Fibroblast of skin of right quadriceps (primary cell): ENCODE results near the gene MAPKAPK2.

Experiments used
- DNase-seq: peaks from one replicate; pipeline ENCODE4 v3.0.0-alpha.2; 2013

Gene MAPKAPK2

GRCh38 chr1:206685334-206685768 lies 646 bp downstream of the MAPKAPK2 start:
- no peak for DNase-seq

DNA sequence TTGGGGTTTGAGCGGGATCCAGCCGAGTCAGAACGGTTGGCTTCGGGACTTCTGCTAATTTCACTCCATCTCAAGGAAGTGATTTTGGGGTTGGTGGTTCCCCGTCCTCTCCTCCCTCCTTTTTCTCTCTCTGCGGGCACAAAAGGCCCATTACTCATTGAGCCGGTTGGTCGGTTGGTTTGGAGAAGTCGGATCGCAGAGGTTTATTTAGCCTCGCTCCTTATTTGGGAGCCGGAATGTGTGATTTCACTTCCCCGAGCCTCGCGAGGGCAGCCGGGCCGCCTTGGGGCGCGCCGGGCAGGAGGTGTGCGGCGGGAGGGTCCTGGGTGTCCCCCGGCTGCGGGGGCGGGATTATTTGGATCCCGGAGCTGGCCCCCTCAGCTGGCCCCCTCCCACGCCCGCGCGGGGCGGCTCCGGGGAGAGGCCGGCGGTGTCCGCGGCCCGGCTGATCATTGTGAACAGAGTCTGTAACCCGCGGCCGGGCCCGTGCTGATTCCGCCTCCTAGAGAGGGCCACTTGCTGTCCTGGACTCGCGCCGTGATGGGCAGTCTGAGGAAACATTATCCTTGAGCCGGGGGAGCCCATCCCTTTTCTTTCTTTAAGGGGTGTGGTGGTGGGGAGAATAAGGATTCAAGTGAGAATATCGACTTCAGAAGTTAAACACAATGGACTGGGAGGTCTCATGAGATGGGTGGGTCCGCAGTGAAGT lies 1.2 kb downstream of the MAPKAPK2 start:
- peak; percentile 76 for DNase-seq

DNA sequence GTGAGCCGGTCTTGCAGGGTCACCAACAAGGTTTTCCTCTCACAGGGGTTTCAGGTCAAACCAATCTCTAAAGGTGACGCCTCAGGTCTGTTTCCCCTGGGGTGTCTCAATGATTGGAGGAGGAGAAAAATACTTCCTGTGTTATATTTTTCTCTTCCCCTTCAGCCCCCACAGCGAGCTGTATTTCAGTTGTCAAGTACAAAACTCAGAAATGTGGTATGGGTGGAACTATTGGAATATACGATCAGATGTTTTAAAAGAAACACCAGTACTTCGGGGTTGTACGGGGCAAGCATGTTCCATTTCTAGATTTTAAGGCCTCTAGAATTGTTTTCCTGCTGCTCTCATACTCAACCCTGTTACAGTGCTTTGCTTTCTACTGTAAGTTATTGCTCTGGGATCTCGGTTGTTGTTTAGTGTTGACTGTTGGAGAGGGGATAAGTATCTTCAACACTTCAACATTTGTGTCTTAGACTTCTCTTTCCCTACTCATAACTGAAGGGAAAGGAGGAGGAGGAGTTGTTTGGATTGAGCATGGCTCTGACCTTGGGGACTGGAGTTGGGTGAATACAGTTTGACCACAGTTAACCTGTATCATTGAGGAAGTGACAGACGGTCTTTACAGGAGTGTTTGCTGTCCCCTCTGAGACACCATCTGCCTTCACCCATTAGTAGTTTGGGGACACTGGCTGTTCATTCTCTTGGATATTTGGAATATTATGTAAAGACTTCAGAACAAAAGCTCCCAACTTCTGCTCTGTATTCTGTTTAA lies 2.0 kb downstream of the MAPKAPK2 start:
- no peak for DNase-seq

DNA sequence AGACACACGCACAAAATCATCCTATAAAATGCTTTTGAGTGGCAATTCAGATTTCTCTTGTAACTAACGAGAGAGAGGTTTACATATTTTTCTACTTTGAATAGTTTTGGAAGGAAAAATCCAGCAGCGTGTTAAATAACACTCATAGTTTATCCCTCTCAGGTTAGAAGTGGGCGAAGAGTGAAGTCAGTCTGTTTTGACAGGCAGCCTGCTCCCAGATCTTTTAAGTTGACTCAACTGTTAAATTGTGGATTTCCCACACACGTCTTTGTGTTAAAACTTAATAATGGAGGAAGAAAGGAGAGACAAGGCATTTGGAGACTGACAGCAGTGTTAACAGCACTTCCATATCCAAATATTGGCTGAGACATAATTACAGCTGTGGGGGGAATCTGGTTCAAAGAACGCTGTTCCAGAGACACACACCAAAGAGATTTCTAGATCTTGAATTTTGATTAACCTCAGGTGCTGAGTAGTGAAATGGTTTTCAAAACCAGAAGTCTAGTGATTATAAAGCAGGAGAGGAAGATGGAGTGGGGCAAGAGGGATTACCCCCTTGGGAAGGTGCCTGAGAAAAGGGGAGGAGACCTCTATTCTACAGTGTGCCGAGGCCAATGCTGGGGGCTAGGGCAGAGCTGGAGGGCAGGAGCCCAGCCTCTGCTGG lies 2.7 kb downstream of the MAPKAPK2 start:
- DNase-seq, result no peak

DNA sequence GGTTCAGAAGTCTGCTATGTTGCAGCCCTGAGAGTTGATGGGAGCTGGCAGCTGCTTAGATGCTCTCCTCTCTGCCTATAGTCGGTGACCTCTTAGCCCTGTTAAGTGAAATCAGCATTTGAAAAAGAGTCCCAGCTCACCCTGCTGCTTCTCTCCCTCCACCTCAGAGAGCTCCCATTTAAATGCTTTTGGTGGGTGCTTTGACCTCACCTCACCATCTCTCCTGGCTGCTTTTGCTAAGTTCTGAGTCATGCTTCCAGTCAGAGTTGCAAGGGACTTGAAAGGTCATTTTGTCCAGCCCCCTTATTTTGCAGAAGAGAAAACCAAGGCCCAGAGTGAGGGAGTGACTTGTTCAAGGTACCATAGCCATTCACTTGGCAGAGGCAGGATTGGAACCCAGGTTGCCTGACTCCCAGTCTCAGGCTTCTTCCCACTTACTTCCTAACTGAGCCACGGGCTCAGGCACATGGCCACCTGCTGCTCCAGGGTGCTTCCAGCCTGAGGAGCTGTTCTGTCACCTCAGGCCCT lies 3.3 kb downstream of the MAPKAPK2 start:
- DNase-seq, result peak; percentile 28

DNA sequence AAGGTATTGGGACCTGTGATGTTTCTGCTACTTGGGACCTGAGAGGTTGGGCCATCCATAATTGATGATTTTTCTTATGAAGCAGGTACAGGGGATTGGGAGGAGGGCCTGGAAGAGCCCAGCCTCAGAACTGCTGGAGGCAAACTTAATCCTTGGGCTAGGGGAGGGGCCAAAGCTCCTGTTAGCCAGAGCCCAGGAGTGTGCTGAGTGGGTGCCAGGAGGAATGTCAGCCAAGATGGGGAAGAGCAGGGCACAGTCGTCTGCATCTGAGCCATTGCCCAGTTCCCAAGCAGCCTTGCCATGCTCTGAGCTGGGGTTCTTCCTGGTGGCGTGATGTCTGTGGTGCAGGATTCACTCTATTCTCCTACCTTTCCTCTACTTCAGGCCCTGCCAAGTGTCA lies 5.8 kb downstream of the MAPKAPK2 start:
- DNase-seq, result no peak

- DNase-seq, result no peak
These were observed 6.9 kb downstream of the MAPKAPK2 start for GRCh38 chr1:206691604-206692003.

GRCh38 chr1:206693029-206693428 lies 8.3 kb downstream of the MAPKAPK2 start:
- DNase-seq, result peak; percentile 70

DNA sequence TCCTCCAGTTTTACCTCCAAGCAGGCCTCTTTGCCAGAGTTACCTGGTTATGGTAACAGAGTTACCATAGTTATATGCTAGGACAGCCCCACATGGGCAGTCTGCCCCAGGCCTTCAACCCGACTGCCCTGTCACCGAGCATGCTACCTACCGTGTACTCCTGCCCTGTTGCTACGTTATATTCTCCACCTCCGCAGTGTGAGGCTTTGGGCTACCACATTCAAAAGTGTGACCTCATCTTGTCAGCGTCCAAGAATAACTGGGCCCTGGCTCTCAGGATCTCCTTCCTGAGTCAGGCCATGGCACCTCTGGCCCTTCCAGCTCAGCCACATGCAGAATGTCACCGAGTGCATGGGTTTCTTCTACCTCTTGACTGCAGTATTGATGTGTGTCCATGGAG lies 8.9 kb downstream of the MAPKAPK2 start:
- no peak for DNase-seq

GRCh38 chr1:206694171-206695124 lies 9.7 kb downstream of the MAPKAPK2 start:
- no peak for DNase-seq

DNA sequence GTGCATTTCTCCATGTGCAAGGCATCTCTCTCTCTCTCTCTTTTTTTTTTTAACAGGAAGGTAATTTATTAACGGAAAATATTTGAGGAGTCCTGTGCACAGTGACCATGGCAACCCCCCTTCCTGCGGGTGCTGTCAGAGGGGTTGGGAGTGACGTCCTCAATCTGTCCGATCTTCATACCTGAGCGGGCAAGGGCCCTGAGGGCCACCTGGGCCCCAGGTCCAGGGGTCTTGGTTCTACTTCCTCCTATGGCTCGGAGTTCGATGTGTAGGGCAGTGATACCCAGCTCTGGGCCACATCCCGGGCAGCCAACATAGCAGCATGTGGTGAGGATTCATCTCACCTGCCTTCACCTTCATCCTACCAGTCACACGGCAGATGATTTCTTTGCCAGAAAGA lies 11.0 kb downstream of the MAPKAPK2 start:
- DNase-seq, result no peak

- DNase-seq, result no peak
These were observed 12.3 kb downstream of the MAPKAPK2 start for GRCh38 chr1:206696812-206697585.

GRCh38 chr1:206698011-206698410 lies 13.3 kb downstream of the MAPKAPK2 start:
- no peak for DNase-seq

DNA sequence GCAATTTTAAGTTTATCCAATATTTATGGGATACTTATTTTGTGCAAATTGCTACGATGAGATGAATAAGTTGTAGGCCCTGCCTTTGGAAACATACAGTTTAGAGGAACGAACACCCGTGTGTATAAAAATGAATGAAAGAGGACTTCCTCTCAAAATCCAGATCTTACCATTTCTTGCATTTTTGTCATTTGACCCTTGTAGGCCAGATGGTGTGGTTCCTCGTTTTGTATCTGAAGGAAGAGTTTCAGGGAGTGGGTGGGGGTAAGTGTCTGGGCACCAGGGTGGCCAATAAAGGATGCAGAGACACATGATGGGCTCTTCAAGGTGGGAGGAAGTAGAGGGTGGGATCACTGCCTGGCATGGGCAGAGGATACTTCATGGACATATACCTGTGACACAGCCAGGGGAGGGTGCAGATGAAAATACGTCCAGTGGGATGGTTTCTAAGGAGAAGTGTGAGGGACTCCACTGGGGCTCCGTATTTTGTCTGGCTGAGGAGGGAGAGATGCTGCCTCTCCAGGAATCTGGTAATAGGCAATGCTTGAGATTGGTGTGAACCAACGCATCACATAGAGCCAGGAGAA lies 14.4 kb downstream of the MAPKAPK2 start:
- DNase-seq, result no peak

GRCh38 chr1:206699626-206700025 lies 14.9 kb downstream of the MAPKAPK2 start:
- no peak for DNase-seq

- DNase-seq, result peak; percentile 37
These were observed 15.8 kb downstream of the MAPKAPK2 start for GRCh38 chr1:206700445-206701036.

- no peak for DNase-seq
These were observed 17.6 kb downstream of the MAPKAPK2 start for GRCh38 chr1:206702260-206702659.

- DNase-seq, result no peak
These were observed 18.1 kb downstream of the MAPKAPK2 start for GRCh38 chr1:206702803-206703202.

DNA sequence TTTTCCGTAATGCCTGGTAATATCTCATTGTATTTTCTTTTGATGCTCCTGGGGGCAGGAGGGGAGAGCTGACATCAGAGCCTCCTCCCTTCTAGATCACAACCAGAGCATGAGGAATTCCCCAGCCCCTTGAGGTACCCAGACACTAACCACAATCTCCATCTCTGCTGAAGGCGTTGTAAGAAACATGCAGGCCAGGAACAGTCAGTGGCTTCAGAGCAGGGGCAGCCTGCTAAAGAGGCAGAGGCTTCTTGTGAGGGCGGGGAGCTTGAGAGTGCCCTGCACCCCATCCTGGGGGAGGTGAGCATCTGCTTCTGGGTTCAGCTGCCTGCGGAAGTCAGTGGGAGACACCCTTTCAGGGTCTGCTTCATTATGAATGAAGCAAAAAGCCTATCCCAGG lies 19.0 kb downstream of the MAPKAPK2 start:
- peak; percentile 42 for DNase-seq

DNA sequence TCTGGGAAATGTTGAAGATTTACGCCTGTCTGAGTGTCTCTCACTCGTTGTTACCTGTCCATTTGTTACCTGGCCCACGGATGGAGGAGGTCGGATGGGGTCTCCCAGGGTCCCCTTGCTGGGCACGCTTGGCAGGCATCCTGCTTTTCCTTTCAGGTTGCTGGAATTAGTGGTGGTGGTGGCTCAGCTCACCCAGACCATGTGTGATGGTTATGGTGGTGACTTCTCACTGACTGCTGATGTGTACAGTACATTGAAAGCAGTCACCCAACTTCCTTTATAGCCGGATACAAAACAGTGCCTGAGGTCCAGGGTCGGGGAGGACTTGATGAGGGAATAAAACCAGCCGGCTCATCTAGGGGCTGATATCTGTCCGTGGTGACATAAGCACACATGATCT lies 19.5 kb downstream of the MAPKAPK2 start:
- DNase-seq, result no peak

- peak; percentile 68 for DNase-seq
These were observed 20.5 kb downstream of the MAPKAPK2 start for GRCh38 chr1:206705191-206705590.
